ENCODE data around the gene THSD7A.

DNA sequence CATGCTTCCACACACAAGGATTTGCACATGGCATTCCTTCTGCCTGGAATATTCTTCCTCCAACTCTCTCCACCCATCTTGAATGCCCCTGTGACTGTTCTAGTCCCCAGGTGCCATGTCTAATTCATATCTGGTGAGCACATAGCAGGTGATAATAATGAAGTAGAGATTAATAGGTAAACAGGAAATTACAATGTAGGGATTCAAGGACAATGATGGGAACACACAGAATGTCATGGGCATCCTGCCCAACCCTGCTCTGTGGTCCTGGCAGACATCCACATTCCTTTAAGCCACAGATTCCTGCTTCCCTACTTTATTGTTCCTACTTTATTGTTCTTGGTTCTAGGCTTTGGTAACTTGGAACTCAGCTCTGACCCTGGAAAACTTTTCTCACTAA is 115.8 kb downstream of the THSD7A start:
- TF ChIP-seq EZH2 (IDR thresholded peaks at IDR 0.05) (no peak), POLR2AphosphoS5 (IDR thresholded peaks at IDR 0.05; ENCODE audit: borderline replicate concordance, low read depth, low read length) (no peak)

Data from SK-N-MC (cell line).